ENCODE data around the gene SS18L1. TPM values are rescaled to one million over a fixed set of nuclear protein-coding genes. Genes with fewer than 3 reads are reported as not detected.

Gene SS18L1
- total and polyA plus RNA-seq, 7 donors: 10.1 to 18.0 (median 11.3) TPM

DNA sequence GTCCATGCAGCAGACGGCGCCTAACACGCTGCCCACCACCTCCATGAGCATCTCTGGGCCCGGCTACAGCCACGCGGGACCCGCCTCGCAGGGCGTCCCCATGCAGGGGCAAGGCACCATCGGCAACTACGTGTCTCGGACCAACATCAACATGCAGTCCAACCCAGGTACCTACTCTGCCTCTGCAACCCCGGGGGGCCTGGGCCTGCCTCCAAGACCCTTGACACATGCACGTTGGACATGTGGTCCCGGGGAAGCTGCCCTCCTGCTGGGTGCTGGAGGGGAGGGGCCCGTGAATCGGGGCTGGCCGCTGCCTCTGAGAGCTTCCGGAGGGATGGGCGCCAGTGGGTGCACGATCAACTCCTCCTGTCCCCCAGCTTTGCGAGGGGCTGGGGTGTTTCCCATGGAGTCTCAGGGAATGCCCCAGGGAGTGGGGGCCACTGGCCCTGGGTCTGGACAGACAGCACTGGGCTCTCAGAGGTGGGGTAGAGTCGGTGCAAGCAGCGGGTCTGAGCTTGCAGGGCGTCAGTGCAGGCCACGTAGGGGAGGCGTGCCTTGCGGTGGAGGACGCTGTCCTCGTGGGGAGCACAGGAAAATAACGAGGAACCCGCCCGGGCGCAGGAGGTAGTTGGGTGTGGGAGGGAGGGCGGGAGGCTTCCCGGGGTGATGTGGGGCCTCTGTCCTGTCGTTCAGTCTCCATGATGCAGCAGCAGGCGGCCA, 19.4 kb downstream of the SS18L1 start:
- no peak for ATAC-seq
- 91 to 94% (median 93%) methylated on average over 33 to 38 of the region's 38 CpGs for WGBS, 3 donors
- H3K36me3 ChIP-seq (ENCODE audit: insufficient read depth in 1 of 2, low read depth in 1 of 2): peaks cover 7 to 61% of the 10 kb centered on the region in 2 donors
- no peaks in the 10 kb centered on the region for H3K9me3 ChIP-seq
- H3K27me3 ChIP-seq (ENCODE audit: insufficient read depth in 3 of 3, low read length in 2 of 3): no peaks in the 10 kb centered on the region
- peaks cover 8% of the 10 kb centered on the region for H3K4me1 ChIP-seq
- intact Hi-C loops (cut with DNase I): no loop called here
- no peak for DNase-seq
- no peak overlapping the region for H3K4me3 ChIP-seq
- TF ChIP-seq, protein P1, sequence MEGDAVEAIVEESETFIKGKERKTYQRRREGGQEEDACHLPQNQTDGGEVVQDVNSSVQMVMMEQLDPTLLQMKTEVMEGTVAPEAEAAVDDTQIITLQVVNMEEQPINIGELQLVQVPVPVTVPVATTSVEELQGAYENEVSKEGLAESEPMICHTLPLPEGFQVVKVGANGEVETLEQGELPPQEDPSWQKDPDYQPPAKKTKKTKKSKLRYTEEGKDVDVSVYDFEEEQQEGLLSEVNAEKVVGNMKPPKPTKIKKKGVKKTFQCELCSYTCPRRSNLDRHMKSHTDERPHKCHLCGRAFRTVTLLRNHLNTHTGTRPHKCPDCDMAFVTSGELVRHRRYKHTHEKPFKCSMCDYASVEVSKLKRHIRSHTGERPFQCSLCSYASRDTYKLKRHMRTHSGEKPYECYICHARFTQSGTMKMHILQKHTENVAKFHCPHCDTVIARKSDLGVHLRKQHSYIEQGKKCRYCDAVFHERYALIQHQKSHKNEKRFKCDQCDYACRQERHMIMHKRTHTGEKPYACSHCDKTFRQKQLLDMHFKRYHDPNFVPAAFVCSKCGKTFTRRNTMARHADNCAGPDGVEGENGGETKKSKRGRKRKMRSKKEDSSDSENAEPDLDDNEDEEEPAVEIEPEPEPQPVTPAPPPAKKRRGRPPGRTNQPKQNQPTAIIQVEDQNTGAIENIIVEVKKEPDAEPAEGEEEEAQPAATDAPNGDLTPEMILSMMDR (IDR thresholded peaks at IDR 0.05): no peak
- H3K27ac ChIP-seq: no peak overlapping the region

DNA sequence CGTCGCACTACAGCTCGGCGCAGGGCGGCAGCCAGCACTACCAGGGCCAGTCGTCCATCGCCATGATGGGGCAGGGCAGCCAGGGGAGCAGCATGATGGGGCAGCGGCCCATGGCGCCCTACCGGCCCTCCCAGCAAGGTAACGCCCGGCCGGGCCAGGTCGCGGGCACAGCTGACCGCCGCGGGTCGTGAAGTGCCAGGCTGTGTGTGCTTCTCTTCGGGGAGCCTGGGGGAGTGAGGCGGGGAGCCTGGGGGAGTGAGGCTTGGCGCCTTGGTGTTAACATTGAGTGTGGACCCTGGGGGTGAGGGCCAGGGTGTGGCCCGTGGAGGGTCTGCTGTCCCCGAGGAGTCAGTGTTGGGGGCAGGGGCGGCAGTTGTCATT, 19.9 kb downstream of the SS18L1 start:
- ATAC-seq (no peak), DNase-seq (no peak)
- Histone ChIP-seq H3K4me1 (peaks cover 8% of the 10 kb centered on the region), H3K4me3 (no peak overlapping the region), H3K27me3 (ENCODE audit: insufficient read depth in 3 of 3, low read length in 2 of 3) (no peaks in the 10 kb centered on the region), H3K9me3 (no peaks in the 10 kb centered on the region), H3K36me3 (ENCODE audit: insufficient read depth in 1 of 2, low read depth in 1 of 2) (peaks cover 7 to 67% of the 10 kb centered on the region in 2 donors), H3K27ac (no peak overlapping the region)
- intact Hi-C loops (cut with DNase I): no loop called here
- 95 to 98% (median 95%) methylated on average over 15 to 25 of the region's 25 CpGs for WGBS, 3 donors
- TF ChIP-seq, protein P1 (IDR thresholded peaks at IDR 0.05): no peak

DNA sequence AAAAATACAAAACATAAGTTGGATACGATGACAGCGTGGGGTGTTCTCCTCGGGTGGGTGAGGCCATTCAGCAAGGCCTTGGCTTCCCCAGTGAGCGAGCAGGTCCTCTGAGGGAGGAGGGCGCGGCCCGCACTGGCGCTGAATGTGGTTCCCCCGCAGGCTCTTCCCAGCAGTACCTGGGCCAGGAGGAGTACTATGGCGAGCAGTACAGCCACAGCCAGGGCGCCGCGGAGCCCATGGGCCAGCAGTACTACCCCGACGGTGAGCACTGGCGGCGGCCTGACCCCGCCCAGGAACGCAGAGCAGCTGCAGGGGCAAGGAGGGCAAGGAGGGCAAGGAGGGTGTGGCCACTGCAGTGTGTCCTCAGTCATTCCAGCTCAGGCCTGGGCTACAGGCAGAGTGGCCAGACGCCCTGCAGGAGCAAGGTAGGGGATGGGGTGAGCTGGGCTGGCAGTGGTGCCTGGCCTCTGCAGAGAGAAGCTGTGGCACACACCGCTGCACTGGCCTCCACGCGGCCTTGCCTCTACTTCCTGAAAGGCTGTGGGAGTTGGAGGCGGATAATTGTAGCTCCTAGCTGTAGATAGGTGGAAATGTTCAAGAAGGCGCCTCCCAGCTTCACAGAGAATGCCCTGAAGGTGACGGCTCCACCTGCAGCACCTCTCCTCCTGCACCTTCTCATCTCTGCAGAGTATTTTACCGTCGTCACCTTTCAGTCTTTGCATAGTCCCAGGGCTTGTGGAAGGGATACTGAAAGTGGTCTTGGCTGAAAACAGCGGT, 20.6 kb downstream of the SS18L1 start:
- TF ChIP-seq, protein P1 (IDR thresholded peaks at IDR 0.05): no peak

DNA sequence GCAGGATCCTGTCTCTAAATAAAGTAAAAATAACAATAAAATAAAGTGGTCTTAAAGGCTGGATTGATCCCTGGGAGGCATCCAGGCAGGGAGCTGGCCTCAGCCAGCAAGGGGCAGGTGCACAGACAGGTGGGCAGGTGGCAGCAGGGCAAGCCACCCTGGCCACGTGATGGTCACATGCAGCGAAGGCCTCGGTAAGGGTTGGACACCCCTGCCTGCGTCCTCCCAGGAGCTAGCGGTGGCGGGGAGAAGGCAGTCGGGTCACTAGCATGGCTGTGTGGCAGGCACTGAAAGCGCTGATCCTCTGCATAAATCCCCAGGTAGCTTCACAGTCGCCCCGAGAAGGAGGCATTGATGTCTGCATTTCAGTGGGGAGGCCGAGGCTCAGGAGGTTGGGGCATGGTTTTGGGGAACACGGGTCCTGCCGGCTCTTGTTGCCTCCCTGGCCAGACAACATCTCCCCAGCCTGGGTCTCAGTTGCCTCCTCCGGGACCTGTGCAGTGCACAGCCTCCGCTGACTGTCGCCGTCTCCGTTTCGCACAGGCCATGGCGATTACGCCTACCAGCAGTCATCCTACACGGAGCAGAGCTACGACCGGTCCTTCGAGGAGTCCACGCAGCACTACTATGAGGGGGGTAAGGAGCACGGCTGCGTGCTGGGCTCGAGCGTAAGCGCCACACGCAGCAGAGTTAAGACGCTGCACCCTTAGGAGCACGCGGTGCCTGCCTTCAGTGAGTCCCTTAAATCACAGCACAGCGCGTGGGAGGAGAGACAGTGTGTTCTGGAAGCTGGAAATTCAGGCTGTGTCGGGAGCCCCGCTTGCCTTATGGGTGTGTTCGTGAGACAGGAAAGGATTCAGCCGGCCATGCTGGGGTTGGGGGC, 21.6 kb downstream of the SS18L1 start:
- 95 to 96% (median 96%) methylated on average over 38 to 41 of the region's 41 CpGs for WGBS, 3 donors
- Histone ChIP-seq H3K27me3 (ENCODE audit: insufficient read depth in 3 of 3, low read length in 2 of 3) (no peaks in the 10 kb centered on the region), H3K36me3 (ENCODE audit: insufficient read depth in 1 of 2, low read depth in 1 of 2) (peaks cover 7 to 83% of the 10 kb centered on the region in 2 donors), H3K4me1 (peaks cover 8% of the 10 kb centered on the region), H3K9me3 (no peaks in the 10 kb centered on the region), H3K27ac (no peak overlapping the region), H3K4me3 (no peak overlapping the region)
- ATAC-seq (no peak), DNase-seq (peak in 1 of 2 donors; percentile 36)
- intact Hi-C loops (cut with DNase I): no loop called here
- TF ChIP-seq, protein P1 (IDR thresholded peaks at IDR 0.05): no peak

More for the DNA sequence above, 20.6 kb downstream of the SS18L1 start:
- DNase-seq (peak in 1 of 2 donors; percentile 46), ATAC-seq (no peak)
- H3K27ac ChIP-seq: no peak overlapping the region
- H3K36me3 ChIP-seq (ENCODE audit: insufficient read depth in 1 of 2, low read depth in 1 of 2): peaks cover 7 to 74% of the 10 kb centered on the region in 2 donors
- no peaks in the 10 kb centered on the region for H3K9me3 ChIP-seq
- H3K4me1 ChIP-seq: peaks cover 8% of the 10 kb centered on the region
- no peak overlapping the region for H3K4me3 ChIP-seq
- WGBS, 3 donors: 92 to 95% (median 93%) methylated on average over 28 to 29 of the region's 29 CpGs
- intact Hi-C loops (cut with DNase I): no loop called here
- no peaks in the 10 kb centered on the region for H3K27me3 ChIP-seq (ENCODE audit: insufficient read depth in 3 of 3, low read length in 2 of 3)
